ENCODE results near the gene BLVRA. TPM values are rescaled to one million over a fixed set of nuclear protein-coding genes. Genes with fewer than 3 reads are reported as not detected.

BLVRA gene
- total RNA-seq, 1 donor from 2014 or later: 39.3 TPM

- no peak for DNase-seq (ENCODE audit: extremely low read depth, low read depth, low spot score)
Observed at GRCh38 chr7:43749383-43749940, 9.0 kb upstream of the BLVRA start.

- no peak for DNase-seq (ENCODE audit: extremely low read depth, low read depth, low spot score)
Observed at GRCh38 chr7:43750016-43750887, 8.2 kb upstream of the BLVRA start.

GRCh38 chr7:43752411-43752810 is 6.1 kb upstream of the BLVRA start:
- no peak for DNase-seq (ENCODE audit: extremely low read depth, low read depth, low spot score)

- DNase-seq (ENCODE audit: extremely low read depth, low read depth, low spot score): no peak
Observed at GRCh38 chr7:43753271-43753810, 5.1 kb upstream of the BLVRA start.

- DNase-seq (ENCODE audit: extremely low read depth, low read depth, low spot score): no peak
Observed at GRCh38 chr7:43753843-43754242, 4.6 kb upstream of the BLVRA start.

GRCh38 chr7:43754596-43754995 is 3.9 kb upstream of the BLVRA start:
- DNase-seq (ENCODE audit: extremely low read depth, low read depth, low spot score): no peak

- no peak for DNase-seq (ENCODE audit: extremely low read depth, low read depth, low spot score)
Observed at GRCh38 chr7:43756368-43757072, 2.0 kb upstream of the BLVRA start.

- no peak for DNase-seq (ENCODE audit: extremely low read depth, low read depth, low spot score)
Observed at GRCh38 chr7:43757073-43757720, 1.3 kb upstream of the BLVRA start.

- DNase-seq (ENCODE audit: extremely low read depth, low read depth, low spot score): no peak
Observed at GRCh38 chr7:43758822-43759683, 573 bp downstream of the BLVRA start.

- DNase-seq (ENCODE audit: extremely low read depth, low read depth, low spot score): no peak
Observed at GRCh38 chr7:43760861-43761260, 2.4 kb downstream of the BLVRA start.

- DNase-seq (ENCODE audit: extremely low read depth, low read depth, low spot score): no peak
Observed at GRCh38 chr7:43761382-43761781, 2.9 kb downstream of the BLVRA start.

GRCh38 chr7:43761938-43762692 is 3.6 kb downstream of the BLVRA start:
- no peak for DNase-seq (ENCODE audit: extremely low read depth, low read depth, low spot score)

- DNase-seq (ENCODE audit: extremely low read depth, low read depth, low spot score): no peak
Observed at GRCh38 chr7:43763183-43763582, 4.7 kb downstream of the BLVRA start.

GRCh38 chr7:43764039-43764761 is 5.7 kb downstream of the BLVRA start:
- no peak for DNase-seq (ENCODE audit: extremely low read depth, low read depth, low spot score)

GRCh38 chr7:43764807-43765491 is 6.5 kb downstream of the BLVRA start:
- no peak for DNase-seq (ENCODE audit: extremely low read depth, low read depth, low spot score)

- no peak for DNase-seq (ENCODE audit: extremely low read depth, low read depth, low spot score)
Observed at GRCh38 chr7:43766564-43766963, 8.1 kb downstream of the BLVRA start.

- DNase-seq (ENCODE audit: extremely low read depth, low read depth, low spot score): no peak
Observed at GRCh38 chr7:43767311-43767710, 8.8 kb downstream of the BLVRA start.
